KMS-11 (cell line): ENCODE results near the gene KCNT1.

Source experiments
- H2AFZ ChIP-seq: fragments of 200-600 bp; sonication (generic); 2 replicates; pipeline ENCODE4 v1.6.1; 2016; ENCODE audit warnings: antibody characterized with exemption, mixed run types, low read depth
- H3K27ac ChIP-seq: fragments of 200-600 bp; sonication (generic); 2 replicates; pipeline ENCODE4 v1.6.1; 2016; ENCODE audit warnings: mild to moderate bottlenecking, mixed run types
- H3K27me3 ChIP-seq: fragments of 200-600 bp; sonication (generic); 2 replicates; pipeline ENCODE4 v1.6.1; 2017; ENCODE audit warnings: mild to moderate bottlenecking, low read depth, mixed run types, moderate library complexity; ENCODE audit not compliant: insufficient read depth
- H3K36me3 ChIP-seq: fragments of 200-600 bp; sonication (generic); 2 replicates; pipeline ENCODE4 v1.6.1; 2017; ENCODE audit warnings: mild to moderate bottlenecking, mixed run types; ENCODE audit not compliant: insufficient read depth
- H3K4me1 ChIP-seq: fragments of 200-600 bp; sonication (generic); 2 replicates; pipeline ENCODE4 v1.6.1; 2016; ENCODE audit warnings: mild to moderate bottlenecking, low read depth, mixed run types; ENCODE audit not compliant: poor library complexity, severe bottlenecking
- H3K4me2 ChIP-seq: fragments of 200-600 bp; sonication (generic); 2 replicates; pipeline ENCODE4 v1.7.0; 2016; ENCODE audit warnings: mild to moderate bottlenecking, mixed run types
- H3K4me3 ChIP-seq: fragments of 200-600 bp; sonication (generic); IDR thresholded peaks from 2 replicates; pipeline ENCODE4 v1.6.1; 2017; ENCODE audit warnings: low read depth, low read length, mixed read lengths; ENCODE audit not compliant: insufficient read depth
- H3K79me2 ChIP-seq: fragments of 200-600 bp; sonication (generic); 2 replicates; pipeline ENCODE4 v1.6.1; 2016; ENCODE audit warnings: low read depth, mixed run types; ENCODE audit not compliant: insufficient read depth
- H3K9ac ChIP-seq: fragments of 200-600 bp; sonication (generic); 2 replicates; pipeline ENCODE4 v1.6.1; 2016; ENCODE audit warnings: mild to moderate bottlenecking, mixed run types
- H4K20me1 ChIP-seq: fragments of 200-600 bp; sonication (generic); 2 replicates; pipeline ENCODE4 v1.6.1; 2016; ENCODE audit warnings: mild to moderate bottlenecking, mixed run types; ENCODE audit not compliant: insufficient read depth
- TF ChIP-seq, protein P1 (sequence below): fragments of 200-600 bp; sonication (generic); conservative IDR thresholded peaks from 2 replicates; pipeline ENCODE4 v1.6.1; 2017; ENCODE audit warnings: low read depth, mild to moderate bottlenecking, antibody characterized with exemption, low read length, moderate library complexity, mixed read lengths

Gene KCNT1

GRCh38 chr9:135768516-135769218 is 66.7 kb downstream of the KCNT1 start:
- no peaks in the 10 kb centered on the region for H3K79me2 ChIP-seq
- H3K27ac ChIP-seq, result no peak overlapping the region
- no peak overlapping the region for H2AFZ ChIP-seq
- H3K27me3 ChIP-seq, result peaks cover 51% of the 10 kb centered on the region
- TF ChIP-seq, protein P1, sequence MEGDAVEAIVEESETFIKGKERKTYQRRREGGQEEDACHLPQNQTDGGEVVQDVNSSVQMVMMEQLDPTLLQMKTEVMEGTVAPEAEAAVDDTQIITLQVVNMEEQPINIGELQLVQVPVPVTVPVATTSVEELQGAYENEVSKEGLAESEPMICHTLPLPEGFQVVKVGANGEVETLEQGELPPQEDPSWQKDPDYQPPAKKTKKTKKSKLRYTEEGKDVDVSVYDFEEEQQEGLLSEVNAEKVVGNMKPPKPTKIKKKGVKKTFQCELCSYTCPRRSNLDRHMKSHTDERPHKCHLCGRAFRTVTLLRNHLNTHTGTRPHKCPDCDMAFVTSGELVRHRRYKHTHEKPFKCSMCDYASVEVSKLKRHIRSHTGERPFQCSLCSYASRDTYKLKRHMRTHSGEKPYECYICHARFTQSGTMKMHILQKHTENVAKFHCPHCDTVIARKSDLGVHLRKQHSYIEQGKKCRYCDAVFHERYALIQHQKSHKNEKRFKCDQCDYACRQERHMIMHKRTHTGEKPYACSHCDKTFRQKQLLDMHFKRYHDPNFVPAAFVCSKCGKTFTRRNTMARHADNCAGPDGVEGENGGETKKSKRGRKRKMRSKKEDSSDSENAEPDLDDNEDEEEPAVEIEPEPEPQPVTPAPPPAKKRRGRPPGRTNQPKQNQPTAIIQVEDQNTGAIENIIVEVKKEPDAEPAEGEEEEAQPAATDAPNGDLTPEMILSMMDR, result no peak
- H3K9ac ChIP-seq, result no peak overlapping the region
- no peak overlapping the region for H3K4me3 ChIP-seq
- H3K36me3 ChIP-seq, result no peaks in the 10 kb centered on the region
- H4K20me1 ChIP-seq, result no peaks in the 10 kb centered on the region
- no peaks in the 10 kb centered on the region for H3K4me1 ChIP-seq
- H3K4me2 ChIP-seq, result no peak overlapping the region

DNA sequence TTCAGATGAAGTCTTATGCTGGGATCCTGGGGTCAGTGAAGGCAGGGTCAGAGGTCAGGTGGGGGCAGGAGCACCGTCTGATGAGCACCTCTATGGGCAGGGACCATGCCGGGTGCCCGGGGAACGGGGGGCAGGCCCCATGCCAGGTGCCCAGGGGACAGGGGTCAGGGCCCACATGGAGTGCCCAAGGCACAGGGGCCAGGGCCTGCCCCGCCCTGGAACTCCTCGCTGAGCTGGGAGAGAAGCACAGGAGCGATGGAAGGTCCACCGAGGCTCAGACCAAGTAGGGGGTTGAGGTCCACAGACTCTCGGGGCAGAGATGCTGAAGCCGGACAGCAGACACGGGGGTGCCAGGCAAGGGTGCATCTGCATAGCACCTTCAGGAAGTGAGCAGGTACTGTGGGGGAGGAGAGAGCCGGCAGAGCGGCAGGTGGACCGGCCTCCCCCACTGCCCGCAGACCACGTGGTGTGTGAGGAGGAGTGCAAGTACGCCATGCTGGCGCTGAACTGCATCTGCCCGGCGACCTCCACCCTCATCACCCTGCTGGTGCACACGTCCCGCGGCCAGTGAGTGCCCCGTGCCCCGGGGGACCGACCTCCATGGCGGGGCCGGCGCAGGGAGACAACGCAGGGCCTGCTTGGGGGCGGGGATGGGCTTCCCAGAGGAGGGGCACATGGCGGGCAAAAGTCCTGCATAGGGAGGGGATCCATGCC is 67.7 kb downstream of the KCNT1 start:
- no peaks in the 10 kb centered on the region for H3K4me1 ChIP-seq
- H3K27me3 ChIP-seq, result peaks cover 44% of the 10 kb centered on the region
- no peaks in the 10 kb centered on the region for H3K79me2 ChIP-seq
- no peak overlapping the region for H2AFZ ChIP-seq
- no peaks in the 10 kb centered on the region for H4K20me1 ChIP-seq
- TF ChIP-seq, protein P1, result no peak
- H3K9ac ChIP-seq, result no peak overlapping the region
- no peak overlapping the region for H3K4me3 ChIP-seq
- no peak overlapping the region for H3K4me2 ChIP-seq
- no peaks in the 10 kb centered on the region for H3K36me3 ChIP-seq
- H3K27ac ChIP-seq, result no peak overlapping the region

GRCh38 chr9:135770203-135770535 is 68.2 kb downstream of the KCNT1 start:
- Histone ChIP-seq H3K27ac (no peak overlapping the region), H2AFZ (no peak overlapping the region), H3K79me2 (no peaks in the 10 kb centered on the region), H4K20me1 (no peaks in the 10 kb centered on the region), H3K4me2 (no peak overlapping the region), H3K9ac (no peak overlapping the region), H3K4me3 (no peak overlapping the region), H3K36me3 (no peaks in the 10 kb centered on the region), H3K27me3 (peaks cover 39% of the 10 kb centered on the region), H3K4me1 (no peaks in the 10 kb centered on the region)
- TF ChIP-seq, protein P1, result no peak

GRCh38 chr9:135770771-135771170 is 68.8 kb downstream of the KCNT1 start:
- no peak overlapping the region for H3K27ac ChIP-seq
- H3K27me3 ChIP-seq, result peaks cover 43% of the 10 kb centered on the region
- H3K9ac ChIP-seq, result no peak overlapping the region
- H3K4me1 ChIP-seq, result no peaks in the 10 kb centered on the region
- no peak overlapping the region for H3K4me3 ChIP-seq
- H3K4me2 ChIP-seq, result no peak overlapping the region
- H3K79me2 ChIP-seq, result no peaks in the 10 kb centered on the region
- no peaks in the 10 kb centered on the region for H3K36me3 ChIP-seq
- no peak overlapping the region for H2AFZ ChIP-seq
- H4K20me1 ChIP-seq, result no peaks in the 10 kb centered on the region
- TF ChIP-seq, protein P1, result no peak
